ENCODE results near the gene ALK.

The ALK gene

GRCh38 chr2:29601872-29602271 lies 319.5 kb downstream of the ALK start:
- H3K9me3 ChIP-seq (ENCODE audit: insufficient read depth, low read length): no peaks in the 10 kb centered on the region
- H3K4me1 ChIP-seq (ENCODE audit: low read length): no peaks in the 10 kb centered on the region
- no peaks in the 10 kb centered on the region for H3K36me3 ChIP-seq (replicated peaks; ENCODE audit: low read depth, low read length)
- no peak overlapping the region for H3K9ac ChIP-seq (ENCODE audit: low read length)
- H3K27ac ChIP-seq (ENCODE audit: low read length): no peak overlapping the region
- no peak overlapping the region for H3K4me2 ChIP-seq (ENCODE audit: low read length)
- TF ChIP-seq CTCF (IDR thresholded peaks at IDR 0.05; ENCODE audit: low read depth, low read length) (no peak), EZH2phosphoT487 (IDR thresholded peaks at IDR 0.05; ENCODE audit: low read depth) (no peak)
- H2AFZ ChIP-seq (ENCODE audit: low read depth, low read length): no peak overlapping the region
- H3K79me2 ChIP-seq (ENCODE audit: low read length): no peaks in the 10 kb centered on the region
- H4K20me1 ChIP-seq (ENCODE audit: insufficient read depth, low read length): no peaks in the 10 kb centered on the region
- 0 out of 2 replicates have a peak, but pooled peaks cover 5% of the 10 kb centered on the region for H3K27me3 ChIP-seq (ENCODE audit: low read depth, low read length)
- H3K4me3 ChIP-seq (ENCODE audit: low read length): no peak overlapping the region

GRCh38 chr2:29601321-29601720 lies 320.1 kb downstream of the ALK start:
- no peaks in the 10 kb centered on the region for H3K36me3 ChIP-seq (replicated peaks; ENCODE audit: low read depth, low read length)
- no peaks in the 10 kb centered on the region for H3K79me2 ChIP-seq (ENCODE audit: low read length)
- no peak overlapping the region for H3K4me2 ChIP-seq (ENCODE audit: low read length)
- no peak overlapping the region for H3K9ac ChIP-seq (ENCODE audit: low read length)
- H3K27me3 ChIP-seq (ENCODE audit: low read depth, low read length): 0 out of 2 replicates have a peak, but pooled peaks cover 5% of the 10 kb centered on the region
- H3K9me3 ChIP-seq (ENCODE audit: insufficient read depth, low read length): no peaks in the 10 kb centered on the region
- no peak overlapping the region for H2AFZ ChIP-seq (ENCODE audit: low read depth, low read length)
- no peaks in the 10 kb centered on the region for H4K20me1 ChIP-seq (ENCODE audit: insufficient read depth, low read length)
- TF ChIP-seq EZH2phosphoT487 (IDR thresholded peaks at IDR 0.05; ENCODE audit: low read depth): no peak
- no peak for TF ChIP-seq CTCF (IDR thresholded peaks at IDR 0.05; ENCODE audit: low read depth, low read length)
- H3K4me1 ChIP-seq (ENCODE audit: low read length): no peaks in the 10 kb centered on the region
- H3K27ac ChIP-seq (ENCODE audit: low read length): no peak overlapping the region
- no peak overlapping the region for H3K4me3 ChIP-seq (ENCODE audit: low read length)

- Histone ChIP-seq H3K4me1 (ENCODE audit: low read length) (no peaks in the 10 kb centered on the region), H3K4me2 (ENCODE audit: low read length) (no peak overlapping the region), H3K79me2 (ENCODE audit: low read length) (no peaks in the 10 kb centered on the region), H3K27me3 (ENCODE audit: low read depth, low read length) (0 out of 2 replicates have a peak, but pooled peaks cover 5% of the 10 kb centered on the region), H3K9ac (ENCODE audit: low read length) (no peak overlapping the region), H4K20me1 (ENCODE audit: insufficient read depth, low read length) (no peaks in the 10 kb centered on the region), H3K9me3 (ENCODE audit: insufficient read depth, low read length) (no peaks in the 10 kb centered on the region), H2AFZ (ENCODE audit: low read depth, low read length) (no peak overlapping the region), H3K36me3 (replicated peaks; ENCODE audit: low read depth, low read length) (no peaks in the 10 kb centered on the region), H3K4me3 (ENCODE audit: low read length) (no peak overlapping the region), H3K27ac (ENCODE audit: low read length) (no peak overlapping the region)
- TF ChIP-seq EZH2phosphoT487 (IDR thresholded peaks at IDR 0.05; ENCODE audit: low read depth): no peak
- no peak for TF ChIP-seq CTCF (IDR thresholded peaks at IDR 0.05; ENCODE audit: low read depth, low read length)
These were observed 321.4 kb downstream of the ALK start for GRCh38 chr2:29599946-29600345.

DNA sequence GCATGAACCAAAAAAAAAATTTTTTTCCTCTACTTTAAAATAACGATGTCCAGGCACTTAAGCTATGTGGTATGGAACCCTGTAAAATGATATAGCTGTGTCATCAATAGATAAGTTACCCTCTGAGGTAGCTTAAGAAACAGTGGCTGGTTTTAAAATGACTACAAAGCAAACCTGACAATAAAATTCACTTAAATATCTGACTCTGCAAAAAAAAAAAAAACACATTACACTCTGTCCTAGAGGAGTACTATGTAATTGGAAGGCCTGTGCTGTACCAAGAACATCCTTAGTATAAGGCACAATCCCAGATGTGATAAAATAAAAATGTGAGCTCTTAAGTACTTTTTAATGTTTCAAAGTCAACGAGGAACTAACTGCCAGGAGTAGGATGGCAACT lies 322.4 kb downstream of the ALK start:
- Histone ChIP-seq H3K9ac (ENCODE audit: low read length) (no peak overlapping the region), H2AFZ (ENCODE audit: low read depth, low read length) (no peak overlapping the region), H3K4me1 (ENCODE audit: low read length) (no peaks in the 10 kb centered on the region), H3K9me3 (ENCODE audit: insufficient read depth, low read length) (no peaks in the 10 kb centered on the region), H3K4me2 (ENCODE audit: low read length) (no peak overlapping the region), H3K36me3 (replicated peaks; ENCODE audit: low read depth, low read length) (no peaks in the 10 kb centered on the region), H3K4me3 (ENCODE audit: low read length) (no peak overlapping the region), H3K79me2 (ENCODE audit: low read length) (no peaks in the 10 kb centered on the region), H3K27ac (ENCODE audit: low read length) (no peak overlapping the region), H4K20me1 (ENCODE audit: insufficient read depth, low read length) (no peaks in the 10 kb centered on the region), H3K27me3 (ENCODE audit: low read depth, low read length) (peaks cover 5% of the 10 kb centered on the region; the same call in 1 of the 2 replicates)
- no peak for TF ChIP-seq EZH2phosphoT487 (IDR thresholded peaks at IDR 0.05; ENCODE audit: low read depth)
- TF ChIP-seq CTCF (IDR thresholded peaks at IDR 0.05; ENCODE audit: low read depth, low read length): no peak
